ENCODE results near the gene KCNA3.

- TF ChIP-seq CTCF (IDR thresholded peaks at IDR 0.05) (no peak), POLR2A (IDR thresholded peaks at IDR 0.05) (no peak), POLR2AphosphoS5 (IDR thresholded peaks at IDR 0.05) (no peak)
These were observed at the start of gene KCNA3 for GRCh38 chr1:110674337-110675059.

Measured in stomach (tissue), 4 donors.